ENCODE results near the gene DGKB.
A peak's percentile ranks its signal among the peaks of the same experiment; 100 is the strongest.
"Not testable (repeated sequence)": the region's sequence is repeated elsewhere in the genome, so short reads cannot be mapped to it uniquely, and the experiment has no call there.

The DGKB gene

DNA sequence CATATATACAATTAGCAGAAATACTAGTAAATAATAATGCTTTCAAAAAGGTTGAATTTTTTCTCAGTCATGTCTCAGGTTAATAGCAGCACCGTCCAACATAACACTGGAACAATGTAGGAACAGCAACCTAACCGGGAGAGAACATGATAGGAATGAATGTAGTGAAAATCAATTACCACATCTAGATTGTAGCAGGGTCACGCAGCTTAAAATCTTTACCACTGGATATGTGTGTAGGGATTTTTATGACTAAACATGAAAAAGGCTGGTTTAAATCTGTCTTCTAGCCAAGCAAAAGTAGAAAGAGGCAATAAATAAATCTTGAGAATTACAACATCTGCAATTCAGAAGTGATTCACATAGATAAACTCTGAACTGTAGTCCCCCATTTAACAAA, 326.0 kb downstream of the DGKB start:
- no peak for DNase-seq

- no peak for DNase-seq
These were observed 331.6 kb downstream of the DGKB start for GRCh38 chr7:14570750-14571607.

- DNase-seq, result no peak
These were observed 350.5 kb downstream of the DGKB start for GRCh38 chr7:14552060-14552459.

DNA sequence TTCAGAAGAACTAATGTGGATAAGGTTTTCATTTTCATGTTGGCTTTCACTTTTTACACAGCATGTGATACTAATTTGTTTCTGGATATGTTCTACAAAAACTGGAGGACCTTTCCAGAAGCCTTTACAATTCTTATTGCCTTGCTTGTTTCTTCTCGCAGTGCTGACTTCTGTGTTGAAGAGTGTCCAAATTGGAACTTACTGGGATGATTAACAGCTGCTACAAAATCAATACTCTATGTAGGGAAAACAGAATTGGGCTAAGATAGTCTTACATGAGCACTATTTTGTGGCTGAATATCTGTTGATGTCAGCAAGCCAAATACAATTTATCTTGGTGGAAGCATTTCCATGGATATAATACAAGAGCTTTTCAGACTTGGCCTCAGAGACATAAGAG, 351.2 kb downstream of the DGKB start:
- no peak for DNase-seq

GRCh38 chr7:14542624-14543023, 359.9 kb downstream of the DGKB start:
- no peak for DNase-seq

DNA sequence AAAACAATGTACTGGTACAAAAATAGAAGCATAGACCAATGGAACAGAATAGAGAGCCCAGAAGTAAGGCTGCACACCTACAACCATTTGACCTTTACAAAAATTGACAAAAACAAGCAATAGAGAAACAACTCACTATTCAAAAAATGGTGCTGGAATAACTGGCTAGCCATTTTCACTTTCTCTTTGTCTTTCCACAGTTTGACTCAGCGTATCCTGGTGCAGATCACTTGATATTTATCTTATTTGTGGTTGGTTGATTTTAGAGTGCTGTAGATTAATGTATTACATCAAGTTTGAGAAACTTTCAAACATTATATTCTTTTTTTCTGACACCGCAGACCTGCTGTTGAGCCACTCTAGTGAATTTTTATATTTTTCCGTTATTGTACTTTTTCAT, 381.4 kb downstream of the DGKB start:
- no peak for DNase-seq

DNA sequence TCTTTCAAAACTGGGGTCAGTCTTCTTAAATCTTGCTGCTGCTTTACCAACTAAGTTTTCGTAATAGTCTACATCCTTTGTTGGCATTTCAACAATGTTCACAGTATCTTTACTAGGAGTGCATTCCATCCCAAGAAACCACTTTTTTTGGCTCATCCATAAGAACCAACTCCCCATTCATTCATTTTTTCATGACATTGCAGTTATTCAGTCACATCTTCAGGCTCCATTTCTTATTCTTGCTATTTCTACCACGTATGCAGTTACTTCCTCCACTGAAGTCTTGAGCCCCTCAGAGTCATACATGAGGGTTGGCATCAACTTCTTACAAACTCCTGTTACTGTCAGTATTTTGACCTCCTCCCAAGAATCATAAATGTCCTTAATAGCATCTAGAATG, 392.3 kb downstream of the DGKB start:
- no peak for DNase-seq

DNA sequence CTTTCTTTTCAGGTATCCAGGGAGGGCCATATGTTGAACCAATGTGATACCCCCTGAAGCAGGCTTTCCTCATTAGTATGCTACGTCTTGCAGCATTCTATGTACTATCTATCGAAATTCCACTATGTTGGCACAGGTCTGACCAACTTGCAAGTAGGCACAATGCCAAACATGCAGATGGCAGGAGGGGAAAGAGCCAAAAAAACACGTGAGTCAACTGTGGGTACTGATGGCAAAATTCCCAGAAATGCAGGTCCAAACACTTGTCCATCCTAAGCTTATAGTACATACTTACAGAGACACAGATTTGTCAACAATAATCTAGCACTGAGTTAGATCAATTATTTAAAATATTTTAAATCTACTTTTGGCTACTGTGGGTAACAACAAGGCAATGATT, 394.9 kb downstream of the DGKB start:
- peak; percentile 2 for DNase-seq

GRCh38 chr7:14505906-14506305, 396.6 kb downstream of the DGKB start:
- no peak for DNase-seq

DNA sequence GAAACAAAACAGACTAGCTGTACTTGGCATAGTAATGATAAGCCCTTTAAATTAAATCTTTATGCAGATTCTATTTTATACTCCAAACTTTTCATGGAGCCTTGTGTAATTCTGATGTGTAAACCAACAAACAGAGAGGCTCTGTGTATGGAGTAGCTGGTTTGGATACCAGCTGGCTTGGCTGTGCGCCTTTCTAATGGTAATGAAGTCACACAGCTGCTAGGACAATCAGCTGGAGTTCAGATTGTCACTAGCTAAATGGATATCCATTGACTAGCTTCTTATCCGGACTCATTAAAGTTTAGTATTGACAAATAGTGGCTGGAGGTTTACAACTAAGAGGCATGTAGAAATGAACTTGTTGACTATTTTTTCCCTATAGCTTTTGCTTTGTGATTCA, 398.4 kb downstream of the DGKB start:
- no peak for DNase-seq

DNA sequence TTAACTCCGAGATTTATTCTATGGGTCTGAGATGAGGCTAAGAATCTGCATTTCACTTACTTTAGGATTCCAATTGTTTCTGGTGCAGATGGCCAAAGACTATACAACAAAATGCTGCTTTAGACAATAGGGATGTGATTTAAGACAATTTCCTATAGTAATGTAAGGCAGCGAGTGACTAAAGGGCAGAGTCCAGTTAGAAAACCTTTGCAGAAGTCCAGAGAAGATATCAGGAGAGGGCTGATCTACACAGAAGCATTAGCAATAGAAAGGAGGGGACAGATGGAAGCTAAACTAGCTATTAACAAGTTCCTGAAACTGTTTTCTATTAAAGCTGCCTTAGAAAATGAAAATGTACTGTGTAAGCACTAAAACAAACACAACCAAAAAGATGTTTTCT, 398.9 kb downstream of the DGKB start:
- DNase-seq, result no peak

DNA sequence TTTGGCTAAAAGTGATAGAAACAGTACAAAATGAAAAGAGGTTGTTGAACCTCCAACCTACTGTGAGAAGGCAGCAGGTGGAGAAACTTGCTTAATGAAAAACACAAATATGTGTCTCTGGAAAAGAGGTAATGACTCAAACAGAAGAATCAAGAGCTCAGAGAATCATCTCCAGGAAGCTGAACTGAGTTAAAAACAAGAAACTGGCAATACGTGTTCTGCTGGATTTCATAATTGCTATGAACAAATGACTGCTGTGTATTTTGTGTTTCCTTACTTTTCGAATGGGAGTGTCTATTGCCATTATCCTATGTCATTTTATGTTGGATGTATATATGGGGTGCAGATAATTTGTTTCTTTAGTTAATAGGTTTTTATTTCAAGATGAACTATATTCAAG, 401.1 kb downstream of the DGKB start:
- DNase-seq, result no peak

DNA sequence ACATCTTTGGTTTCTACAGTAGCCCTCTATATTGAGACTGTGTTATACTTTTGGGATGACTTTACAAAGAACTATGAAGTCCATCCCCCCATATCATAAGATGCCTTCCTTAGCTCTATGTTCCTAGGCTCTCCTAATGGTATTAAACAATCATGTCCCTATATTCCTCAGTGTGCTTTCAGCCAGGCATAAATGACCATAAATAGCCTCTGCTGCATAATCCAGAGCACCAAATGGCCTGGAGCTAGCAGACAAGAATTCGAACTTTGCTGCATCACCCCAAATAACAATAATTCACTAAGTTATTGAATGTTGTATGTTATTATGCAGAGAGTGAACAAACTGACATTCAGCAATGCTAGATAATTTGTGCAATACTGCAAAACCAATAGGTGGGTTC, 405.2 kb downstream of the DGKB start:
- DNase-seq, result no peak

GRCh38 chr7:14495633-14496032, 406.9 kb downstream of the DGKB start:
- no peak for DNase-seq

DNA sequence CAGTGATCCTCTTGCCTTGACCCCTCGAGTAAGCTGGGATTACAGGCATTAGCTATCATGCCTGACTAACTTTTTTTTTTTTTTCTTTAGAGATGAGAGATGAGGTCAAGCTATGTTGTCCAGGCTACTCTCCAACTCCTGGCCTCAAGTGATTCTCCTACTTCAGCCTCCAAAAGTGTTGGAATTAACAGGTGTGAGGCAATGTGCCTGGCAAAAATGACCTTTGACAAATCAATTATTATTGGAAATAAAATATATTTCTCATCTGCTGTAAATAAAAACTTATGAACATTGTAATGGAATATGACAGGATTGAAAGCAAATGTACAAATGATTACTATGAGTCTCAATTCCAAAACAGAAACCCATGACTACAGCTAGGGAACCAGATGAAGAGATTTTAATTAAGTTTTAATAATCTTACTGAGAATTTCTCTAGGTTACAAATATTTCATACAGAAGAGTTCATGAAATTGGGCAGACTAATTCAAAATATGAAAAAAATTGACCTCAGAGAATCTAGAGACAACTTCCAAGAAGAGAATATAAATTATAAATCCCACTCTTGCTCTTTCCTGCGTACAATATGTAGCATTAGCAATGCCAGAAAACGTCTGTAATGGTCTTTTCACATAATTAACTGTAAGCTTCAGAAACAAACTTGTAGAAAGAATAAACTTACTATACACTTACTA, 414.7 kb downstream of the DGKB start:
- no peak for DNase-seq

- no peak for DNase-seq
These were observed 418.9 kb downstream of the DGKB start for GRCh38 chr7:14483663-14484062.

GRCh38 chr7:14480281-14480680, 422.3 kb downstream of the DGKB start:
- DNase-seq, result no peak

- no peak for DNase-seq
These were observed 423.6 kb downstream of the DGKB start for GRCh38 chr7:14478834-14479510.

- DNase-seq, result not testable (repeated sequence)
These were observed 440.8 kb downstream of the DGKB start for GRCh38 chr7:14461716-14462115.

- not testable (repeated sequence) for DNase-seq
These were observed 443.7 kb downstream of the DGKB start for GRCh38 chr7:14458846-14459245.

- peak; percentile 65 for DNase-seq
These were observed 444.7 kb downstream of the DGKB start for GRCh38 chr7:14457568-14458453.

DNA sequence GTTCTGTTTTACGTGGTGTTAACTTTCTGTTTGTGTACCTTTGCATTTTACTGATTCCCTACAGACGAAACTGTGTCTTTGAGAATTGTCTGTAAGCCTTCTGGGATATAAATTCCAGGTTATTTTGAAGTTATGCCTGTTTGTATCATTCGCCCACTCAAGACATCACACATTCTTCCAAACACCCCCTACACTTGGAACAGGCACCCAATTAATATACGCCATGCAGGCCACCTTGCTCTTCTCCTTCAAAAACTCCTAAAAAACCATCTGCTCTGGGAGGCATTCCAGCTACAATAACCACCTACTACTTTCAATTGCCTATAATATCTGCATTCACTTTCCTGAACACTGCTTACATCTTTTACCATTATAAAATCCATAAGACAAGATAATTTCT, 453.3 kb downstream of the DGKB start:
- DNase-seq, result no peak

GRCh38 chr7:14446829-14447228, 455.7 kb downstream of the DGKB start:
- no peak for DNase-seq
